ENCODE measurements around the gene PCDHGC5.

The PCDHGC5 gene

GRCh38 chr5:141507387-141508091 lies 18.7 kb downstream of the PCDHGC5 start:
- H3K27ac ChIP-seq (ENCODE audit: low read depth, low read length, poor library complexity, severe bottlenecking) = peak overlapping the region; percentile 90
- peak overlapping the region; percentile 56 for H3K4me3 ChIP-seq (ENCODE audit: low read depth, low read length, poor library complexity, severe bottlenecking)
- no peaks in the 10 kb centered on the region for H3K36me3 ChIP-seq (ENCODE audit: insufficient read depth, low read length)
- H3K4me2 ChIP-seq (ENCODE audit: low read length) = peak overlapping the region; percentile 86
- no peaks in the 10 kb centered on the region for H3F3A ChIP-seq (ENCODE audit: insufficient read depth, low read length)
- H3K9ac ChIP-seq (ENCODE audit: low read length) = peak overlapping the region; percentile 48
- H2AFZ ChIP-seq (ENCODE audit: low read length) = no peak overlapping the region
- H3K4me1 ChIP-seq (ENCODE audit: insufficient read depth, low read length, severe bottlenecking) = peaks cover 75% of the 10 kb centered on the region
- TF ChIP-seq, protein P1, sequence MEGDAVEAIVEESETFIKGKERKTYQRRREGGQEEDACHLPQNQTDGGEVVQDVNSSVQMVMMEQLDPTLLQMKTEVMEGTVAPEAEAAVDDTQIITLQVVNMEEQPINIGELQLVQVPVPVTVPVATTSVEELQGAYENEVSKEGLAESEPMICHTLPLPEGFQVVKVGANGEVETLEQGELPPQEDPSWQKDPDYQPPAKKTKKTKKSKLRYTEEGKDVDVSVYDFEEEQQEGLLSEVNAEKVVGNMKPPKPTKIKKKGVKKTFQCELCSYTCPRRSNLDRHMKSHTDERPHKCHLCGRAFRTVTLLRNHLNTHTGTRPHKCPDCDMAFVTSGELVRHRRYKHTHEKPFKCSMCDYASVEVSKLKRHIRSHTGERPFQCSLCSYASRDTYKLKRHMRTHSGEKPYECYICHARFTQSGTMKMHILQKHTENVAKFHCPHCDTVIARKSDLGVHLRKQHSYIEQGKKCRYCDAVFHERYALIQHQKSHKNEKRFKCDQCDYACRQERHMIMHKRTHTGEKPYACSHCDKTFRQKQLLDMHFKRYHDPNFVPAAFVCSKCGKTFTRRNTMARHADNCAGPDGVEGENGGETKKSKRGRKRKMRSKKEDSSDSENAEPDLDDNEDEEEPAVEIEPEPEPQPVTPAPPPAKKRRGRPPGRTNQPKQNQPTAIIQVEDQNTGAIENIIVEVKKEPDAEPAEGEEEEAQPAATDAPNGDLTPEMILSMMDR (IDR thresholded peaks at IDR 0.05; ENCODE audit: low read length) = no peak
- no peak for TF ChIP-seq EZH2 (IDR thresholded peaks at IDR 0.05; ENCODE audit: borderline replicate concordance, low read length)
- no peaks in the 10 kb centered on the region for H3K27me3 ChIP-seq (ENCODE audit: insufficient read depth, low read length)
- no peaks in the 10 kb centered on the region for H3K9me3 ChIP-seq (ENCODE audit: low read length)
- H4K20me1 ChIP-seq (ENCODE audit: insufficient read depth, low read length) = no peaks in the 10 kb centered on the region
- H3K9me2 ChIP-seq (ENCODE audit: low read depth, low read length) = no peaks in the 10 kb centered on the region
- H3K79me2 ChIP-seq (ENCODE audit: insufficient read depth, low read length) = no peaks in the 10 kb centered on the region

- peak overlapping the region; percentile 86 for H3K4me2 ChIP-seq (ENCODE audit: low read length)
- no peak overlapping the region for H2AFZ ChIP-seq (ENCODE audit: low read length)
- H3K27ac ChIP-seq (ENCODE audit: low read depth, low read length, poor library complexity, severe bottlenecking) = peak overlapping the region; percentile 90
- no peaks in the 10 kb centered on the region for H3K9me2 ChIP-seq (ENCODE audit: low read depth, low read length)
- TF ChIP-seq, protein P1 (IDR thresholded peaks at IDR 0.05; ENCODE audit: low read length) = no peak
- H3K79me2 ChIP-seq (ENCODE audit: insufficient read depth, low read length) = no peaks in the 10 kb centered on the region
- H3K9me3 ChIP-seq (ENCODE audit: low read length) = no peaks in the 10 kb centered on the region
- H3K4me1 ChIP-seq (ENCODE audit: insufficient read depth, low read length, severe bottlenecking) = peaks cover 83% of the 10 kb centered on the region
- no peaks in the 10 kb centered on the region for H4K20me1 ChIP-seq (ENCODE audit: insufficient read depth, low read length)
- no peaks in the 10 kb centered on the region for H3F3A ChIP-seq (ENCODE audit: insufficient read depth, low read length)
- peak overlapping the region; percentile 48; the same call in 1 of the 2 replicates for H3K9ac ChIP-seq (ENCODE audit: low read length)
- peak overlapping the region; percentile 56 for H3K4me3 ChIP-seq (ENCODE audit: low read depth, low read length, poor library complexity, severe bottlenecking)
- H3K36me3 ChIP-seq (ENCODE audit: insufficient read depth, low read length) = no peaks in the 10 kb centered on the region
- no peaks in the 10 kb centered on the region for H3K27me3 ChIP-seq (ENCODE audit: insufficient read depth, low read length)
Observed at GRCh38 chr5:141508440-141508797, 19.5 kb downstream of the PCDHGC5 start.

GRCh38 chr5:141508798-141509611 lies 20.1 kb downstream of the PCDHGC5 start:
- TF ChIP-seq EZH2 (IDR thresholded peaks at IDR 0.05; ENCODE audit: borderline replicate concordance, low read length) = no peak
- TF ChIP-seq, protein P1 (IDR thresholded peaks at IDR 0.05; ENCODE audit: low read length) = no peak
- Histone ChIP-seq H3K79me2 (ENCODE audit: insufficient read depth, low read length) (no peaks in the 10 kb centered on the region), H3K27me3 (ENCODE audit: insufficient read depth, low read length) (no peaks in the 10 kb centered on the region), H3K9me3 (ENCODE audit: low read length) (no peaks in the 10 kb centered on the region), H3K9ac (ENCODE audit: low read length) (peak overlapping the region; percentile 58; the same call in 1 of the 2 replicates), H3F3A (ENCODE audit: insufficient read depth, low read length) (no peaks in the 10 kb centered on the region), H3K27ac (ENCODE audit: low read depth, low read length, poor library complexity, severe bottlenecking) (peak overlapping the region; percentile 90), H3K36me3 (ENCODE audit: insufficient read depth, low read length) (no peaks in the 10 kb centered on the region), H3K9me2 (ENCODE audit: low read depth, low read length) (no peaks in the 10 kb centered on the region), H3K4me1 (ENCODE audit: insufficient read depth, low read length, severe bottlenecking) (peaks cover 84% of the 10 kb centered on the region), H3K4me2 (ENCODE audit: low read length) (peak overlapping the region; percentile 86), H4K20me1 (ENCODE audit: insufficient read depth, low read length) (no peaks in the 10 kb centered on the region), H2AFZ (ENCODE audit: low read length) (no peak overlapping the region), H3K4me3 (ENCODE audit: low read depth, low read length, poor library complexity, severe bottlenecking) (peak overlapping the region; percentile 56)

Measured in OCI-LY1 (cell line).